Measurements from ENCODE around the gene OR8S1.
"Not testable (repeated sequence)": the region's sequence is repeated elsewhere in the genome, so short reads cannot be mapped to it uniquely, and the experiment has no call there.

OR8S1 gene

GRCh38 chr12:48525332-48525731 lies at the start of gene OR8S1:
Gene OR8S1, plus strand, starts transcription at chr12:48525632. Its CDS starts 0 bp downstream, at chr12:48525632.
- no peaks in the 10 kb centered on the region for H3K36me3 Mint-ChIP-seq (ENCODE audit: low read depth)

GRCh38 chr12:48482198-48482597 lies 43.2 kb upstream of the OR8S1 start, which contains the start of gene C12orf54:
Gene C12orf54, plus strand, starts transcription at chr12:48482498. Its CDS starts 799 bp downstream, at chr12:48483297.
- H3K27ac Mint-ChIP-seq, result no peak within 1 kb of the TSS
- H3K36me3 Mint-ChIP-seq (ENCODE audit: low read depth), result no peaks in the 10 kb centered on the region
- DNase-seq, result no peak
- no peak within 1 kb of the TSS for H3K4me3 Mint-ChIP-seq
- H3K4me1 Mint-ChIP-seq, result no peaks in the 10 kb centered on the region
- H3K9me3 Mint-ChIP-seq, result peaks cover 14% of the 10 kb centered on the region
- peaks cover 26% of the 10 kb centered on the region for H3K27me3 Mint-ChIP-seq (ENCODE audit: low read depth, poor library complexity)
- no peak for TF ChIP-seq CTCF (IDR thresholded peaks at IDR 0.05)

More at GRCh38 chr12:48525332-48525731, at the start of gene OR8S1:
- H3K9me3 Mint-ChIP-seq, result no peaks in the 10 kb centered on the region
- H3K4me1 Mint-ChIP-seq, result no peaks in the 10 kb centered on the region
- DNase-seq, result no peak
- peaks cover 15% of the 10 kb centered on the region for H3K27me3 Mint-ChIP-seq (ENCODE audit: low read depth, poor library complexity)
- no peak within 1 kb of the TSS for H3K27ac Mint-ChIP-seq
- no peak for TF ChIP-seq CTCF (IDR thresholded peaks at IDR 0.05)
- no peak within 1 kb of the TSS for H3K4me3 Mint-ChIP-seq

GRCh38 chr12:48482930-48483329 lies 42.5 kb upstream of the OR8S1 start:
- Mint-ChIP-seq H3K9me3 (peaks cover 8% of the 10 kb centered on the region), H3K27me3 (ENCODE audit: low read depth, poor library complexity) (peaks cover 30% of the 10 kb centered on the region), H3K4me3 (no peak overlapping the region), H3K27ac (no peak overlapping the region), H3K4me1 (no peaks in the 10 kb centered on the region), H3K36me3 (ENCODE audit: low read depth) (no peaks in the 10 kb centered on the region)
- no peak for DNase-seq
- TF ChIP-seq CTCF (IDR thresholded peaks at IDR 0.05), result no peak

GRCh38 chr12:48486261-48486660 lies 39.2 kb upstream of the OR8S1 start:
- Mint-ChIP-seq H3K4me1 (no peaks in the 10 kb centered on the region), H3K27me3 (ENCODE audit: low read depth, poor library complexity) (peaks cover 33% of the 10 kb centered on the region), H3K27ac (no peak overlapping the region), H3K4me3 (no peak overlapping the region), H3K36me3 (ENCODE audit: low read depth) (no peaks in the 10 kb centered on the region), H3K9me3 (no peaks in the 10 kb centered on the region)
- DNase-seq, result no peak
- TF ChIP-seq CTCF (IDR thresholded peaks at IDR 0.05), result no peak

GRCh38 chr12:48486679-48487078 lies 38.8 kb upstream of the OR8S1 start:
- Mint-ChIP-seq H3K36me3 (ENCODE audit: low read depth) (no peaks in the 10 kb centered on the region), H3K4me1 (no peaks in the 10 kb centered on the region), H3K27ac (no peak overlapping the region), H3K9me3 (no peaks in the 10 kb centered on the region), H3K4me3 (no peak overlapping the region), H3K27me3 (ENCODE audit: low read depth, poor library complexity) (peaks cover 36% of the 10 kb centered on the region)
- DNase-seq, result no peak
- TF ChIP-seq CTCF (IDR thresholded peaks at IDR 0.05), result no peak

- H3K27me3 Mint-ChIP-seq (ENCODE audit: low read depth, poor library complexity), result peaks cover 47% of the 10 kb centered on the region
- H3K9me3 Mint-ChIP-seq, result peaks cover 4% of the 10 kb centered on the region
- no peaks in the 10 kb centered on the region for H3K36me3 Mint-ChIP-seq (ENCODE audit: low read depth)
- no peak overlapping the region for H3K27ac Mint-ChIP-seq
- DNase-seq, result no peak
- TF ChIP-seq CTCF (IDR thresholded peaks at IDR 0.05), result no peak
- no peak overlapping the region for H3K4me3 Mint-ChIP-seq
- H3K4me1 Mint-ChIP-seq, result no peaks in the 10 kb centered on the region
Measured at GRCh38 chr12:48489012-48489411, 36.4 kb upstream of the OR8S1 start.

- H3K4me3 Mint-ChIP-seq; H3K9me3 Mint-ChIP-seq; H3K27ac Mint-ChIP-seq; H3K4me1 Mint-ChIP-seq; DNase-seq; H3K36me3 Mint-ChIP-seq (ENCODE audit: low read depth): not testable (repeated sequence)
- peaks cover 45% of the 10 kb centered on the region for H3K27me3 Mint-ChIP-seq (ENCODE audit: low read depth, poor library complexity)
Measured at GRCh38 chr12:48489456-48489855, 36.0 kb upstream of the OR8S1 start.

- not testable (repeated sequence) for H3K36me3 Mint-ChIP-seq (ENCODE audit: low read depth); DNase-seq; H3K27ac Mint-ChIP-seq; H3K4me1 Mint-ChIP-seq; H3K4me3 Mint-ChIP-seq
- Mint-ChIP-seq H3K9me3 (peaks cover 27% of the 10 kb centered on the region), H3K27me3 (ENCODE audit: low read depth, poor library complexity) (peaks cover 25% of the 10 kb centered on the region)
Measured at GRCh38 chr12:48500281-48500680, 25.2 kb upstream of the OR8S1 start.

- H3K4me1 Mint-ChIP-seq; DNase-seq; H3K27ac Mint-ChIP-seq; H3K36me3 Mint-ChIP-seq (ENCODE audit: low read depth); H3K4me3 Mint-ChIP-seq: not testable (repeated sequence)
- peaks cover 16% of the 10 kb centered on the region for H3K27me3 Mint-ChIP-seq (ENCODE audit: low read depth, poor library complexity)
- H3K9me3 Mint-ChIP-seq, result peaks cover 28% of the 10 kb centered on the region
Measured at GRCh38 chr12:48506836-48507235, 18.6 kb upstream of the OR8S1 start.

Measured in nephron progenitor cell (in vitro differentiated cells).